ENCODE results near the gene OR4F6. TPM values are rescaled to one million over a fixed set of nuclear protein-coding genes. Genes with fewer than 3 reads are reported as not detected.

OR4F6 gene
- total RNA-seq, 2 donors from 2014 or later, result not detected

GRCh38 chr15:101827257-101827656 is 23.9 kb downstream of the OR4F6 start:
- DNase-seq (ENCODE audit: low spot score), result no peak
- Histone ChIP-seq H3K4me3 (no peak overlapping the region), H3K4me1 (ENCODE audit: control insufficient read depth in 1 of 2, low read depth in 2 of 2) (no peaks in the 10 kb centered on the region), H3K36me3 (no peaks in the 10 kb centered on the region), H3K9me3 (no peaks in the 10 kb centered on the region), H3K27ac (no peak overlapping the region), H3K27me3 (replicated peaks; ENCODE audit: insufficient read depth) (no peaks in the 10 kb centered on the region)
- TF ChIP-seq, protein P1, sequence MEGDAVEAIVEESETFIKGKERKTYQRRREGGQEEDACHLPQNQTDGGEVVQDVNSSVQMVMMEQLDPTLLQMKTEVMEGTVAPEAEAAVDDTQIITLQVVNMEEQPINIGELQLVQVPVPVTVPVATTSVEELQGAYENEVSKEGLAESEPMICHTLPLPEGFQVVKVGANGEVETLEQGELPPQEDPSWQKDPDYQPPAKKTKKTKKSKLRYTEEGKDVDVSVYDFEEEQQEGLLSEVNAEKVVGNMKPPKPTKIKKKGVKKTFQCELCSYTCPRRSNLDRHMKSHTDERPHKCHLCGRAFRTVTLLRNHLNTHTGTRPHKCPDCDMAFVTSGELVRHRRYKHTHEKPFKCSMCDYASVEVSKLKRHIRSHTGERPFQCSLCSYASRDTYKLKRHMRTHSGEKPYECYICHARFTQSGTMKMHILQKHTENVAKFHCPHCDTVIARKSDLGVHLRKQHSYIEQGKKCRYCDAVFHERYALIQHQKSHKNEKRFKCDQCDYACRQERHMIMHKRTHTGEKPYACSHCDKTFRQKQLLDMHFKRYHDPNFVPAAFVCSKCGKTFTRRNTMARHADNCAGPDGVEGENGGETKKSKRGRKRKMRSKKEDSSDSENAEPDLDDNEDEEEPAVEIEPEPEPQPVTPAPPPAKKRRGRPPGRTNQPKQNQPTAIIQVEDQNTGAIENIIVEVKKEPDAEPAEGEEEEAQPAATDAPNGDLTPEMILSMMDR (IDR thresholded peaks at IDR 0.05), result no peak
- no peak for ATAC-seq (ENCODE audit: insufficient number of reproducible peaks, low FRiP score, low read depth)

DNA sequence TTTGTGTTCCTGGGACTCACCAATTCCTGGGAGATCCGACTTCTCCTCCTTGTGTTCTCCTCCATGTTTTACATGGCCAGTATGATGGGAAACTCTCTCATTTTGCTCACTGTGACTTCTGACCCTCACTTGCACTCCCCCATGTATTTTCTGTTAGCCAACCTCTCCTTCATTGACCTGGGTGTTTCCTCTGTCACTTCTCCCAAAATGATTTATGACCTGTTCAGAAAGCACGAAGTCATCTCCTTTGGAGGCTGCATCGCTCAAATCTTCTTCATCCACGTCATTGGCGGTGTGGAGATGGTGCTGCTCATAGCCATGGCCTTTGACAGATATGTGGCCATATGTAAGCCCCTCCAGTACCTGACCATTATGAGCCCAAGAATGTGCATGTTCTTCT is 25.5 kb downstream of the OR4F6 start:
- no peak overlapping the region for H3K4me3 ChIP-seq
- H3K4me1 ChIP-seq (ENCODE audit: control insufficient read depth in 1 of 2, low read depth in 2 of 2), result no peaks in the 10 kb centered on the region
- TF ChIP-seq, protein P1 (IDR thresholded peaks at IDR 0.05), result no peak
- no peaks in the 10 kb centered on the region for H3K36me3 ChIP-seq
- no peak overlapping the region for H3K27ac ChIP-seq
- no peaks in the 10 kb centered on the region for H3K9me3 ChIP-seq
- no peak for ATAC-seq (ENCODE audit: insufficient number of reproducible peaks, low FRiP score, low read depth)
- no peaks in the 10 kb centered on the region for H3K27me3 ChIP-seq (replicated peaks; ENCODE audit: insufficient read depth)
- no peak for DNase-seq (ENCODE audit: low spot score)

DNA sequence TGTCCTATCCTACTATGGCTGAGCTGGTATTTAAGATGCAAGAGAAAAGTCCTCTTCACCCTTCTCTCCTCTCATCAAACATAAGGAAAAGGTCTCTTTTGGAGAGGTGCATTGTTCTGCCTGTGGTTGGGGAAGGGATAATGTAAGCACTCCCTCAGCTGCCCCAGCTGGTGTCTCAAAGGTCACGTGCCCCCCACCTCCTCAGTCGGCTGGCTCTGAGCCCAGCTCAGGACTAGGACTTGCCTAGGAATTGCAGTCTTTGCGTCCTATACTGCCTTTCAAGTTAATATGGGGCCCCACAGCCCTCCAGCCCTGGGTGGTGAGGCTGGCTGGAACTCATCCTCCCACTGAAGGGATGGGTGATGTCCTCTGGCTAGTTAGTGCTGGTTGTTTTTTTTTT is 38.3 kb downstream of the OR4F6 start:
- H3K9me3 ChIP-seq, result no peaks in the 10 kb centered on the region
- TF ChIP-seq, protein P1 (IDR thresholded peaks at IDR 0.05), result no peak

GRCh38 chr15:101844916-101845315 is 41.6 kb downstream of the OR4F6 start:
- no peak overlapping the region for H3K27ac ChIP-seq
- no peaks in the 10 kb centered on the region for H3K9me3 ChIP-seq
- no peaks in the 10 kb centered on the region for H3K27me3 ChIP-seq (replicated peaks; ENCODE audit: insufficient read depth)
- no peaks in the 10 kb centered on the region for H3K4me1 ChIP-seq (ENCODE audit: control insufficient read depth in 1 of 2, low read depth in 2 of 2)
- DNase-seq (ENCODE audit: low spot score) (no peak), ATAC-seq (ENCODE audit: insufficient number of reproducible peaks, low FRiP score, low read depth) (no peak)
- no peak overlapping the region for H3K4me3 ChIP-seq
- TF ChIP-seq, protein P1 (IDR thresholded peaks at IDR 0.05), result no peak
- no peaks in the 10 kb centered on the region for H3K36me3 ChIP-seq

More for the DNA sequence above, 38.3 kb downstream of the OR4F6 start:
- Histone ChIP-seq H3K4me1 (ENCODE audit: control insufficient read depth in 1 of 2, low read depth in 2 of 2) (no peaks in the 10 kb centered on the region), H3K27me3 (replicated peaks; ENCODE audit: insufficient read depth) (no peaks in the 10 kb centered on the region), H3K27ac (no peak overlapping the region), H3K4me3 (no peak overlapping the region), H3K36me3 (no peaks in the 10 kb centered on the region)
- DNase-seq (ENCODE audit: low spot score) (no peak), ATAC-seq (ENCODE audit: insufficient number of reproducible peaks, low FRiP score, low read depth) (no peak)

DNA sequence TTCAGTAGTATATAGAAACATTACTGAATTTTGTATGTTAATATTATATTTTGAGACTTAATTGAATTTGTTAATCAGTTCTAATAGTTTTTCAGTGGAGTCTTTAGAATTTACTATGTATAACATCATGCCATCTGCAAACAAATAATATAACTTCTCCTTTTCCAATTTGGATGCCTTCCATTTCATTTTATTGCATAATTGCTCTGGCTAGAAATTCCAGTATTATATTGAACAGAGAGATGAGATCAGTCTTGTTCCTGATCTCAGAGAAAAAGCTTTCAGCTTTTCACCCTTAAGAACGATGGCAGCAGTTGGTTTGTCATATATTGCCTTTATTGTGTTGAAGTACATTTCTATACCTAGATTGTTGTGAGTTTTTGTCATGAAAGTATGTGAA is 49.0 kb downstream of the OR4F6 start:
- H3K4me1 ChIP-seq (ENCODE audit: control insufficient read depth in 1 of 2, low read depth in 2 of 2), result no peaks in the 10 kb centered on the region
- H3K27me3 ChIP-seq (replicated peaks; ENCODE audit: insufficient read depth), result no peaks in the 10 kb centered on the region
- H3K27ac ChIP-seq, result no peak overlapping the region
- DNase-seq (ENCODE audit: low spot score) (no peak), ATAC-seq (ENCODE audit: insufficient number of reproducible peaks, low FRiP score, low read depth) (no peak)
- TF ChIP-seq, protein P1 (IDR thresholded peaks at IDR 0.05), result no peak
- H3K36me3 ChIP-seq, result no peaks in the 10 kb centered on the region
- no peaks in the 10 kb centered on the region for H3K9me3 ChIP-seq
- H3K4me3 ChIP-seq, result no peak overlapping the region

Other genes starting within 250 kb of the OR4F6 start
- 100 to 1,000 TPM in 1 of 2 donors, 10 to 100 TPM in 1; 39.8 to 104 TPM for gene TM2D3, start 151.1 kb upstream of the OR4F6 start, total RNA-seq
- gene TARS3, start 79.0 kb upstream of the OR4F6 start, total RNA-seq, result 10 to 100 TPM; 20.5 to 21.3 TPM
- gene OR4F15, start 8.7 kb downstream of the OR4F6 start, total RNA-seq, result not detected

All from thoracic aorta (tissue), 2 donors.